Suprapubic skin (tissue), 4 donors: ENCODE data around the gene CABP2. TPM values are rescaled to one million over a fixed set of nuclear protein-coding genes. Genes with fewer than 3 reads are reported as not detected.

Experiments
- DNase-seq, 2 donors: peaks; one replicate each; pipeline ENCODE4 v3.0.0-alpha.2; 2019; ENCODE audit warnings: low spot score in 2 of 2
- H3K27ac ChIP-seq: fragments of 200-600 bp; sonication (generic); one replicate; pipeline ENCODE4 v1.5.1; 2019
- H3K27me3 ChIP-seq: fragments of 200-600 bp; sonication (generic); one replicate; pipeline ENCODE4 v1.5.1; 2019
- H3K36me3 ChIP-seq: fragments of 200-600 bp; sonication (generic); one replicate; pipeline ENCODE4 v1.5.1; 2019
- H3K4me1 ChIP-seq: fragments of 200-600 bp; sonication (generic); one replicate; pipeline ENCODE4 v1.5.1; 2019
- H3K4me3 ChIP-seq: fragments of 200-600 bp; sonication (generic); one replicate; pipeline ENCODE4 v1.5.1; 2019; ENCODE audit warnings: mild to moderate bottlenecking
- H3K9me3 ChIP-seq: fragments of 200-600 bp; sonication (generic); one replicate; pipeline ENCODE4 v1.5.1; 2019
- CTCF ChIP-seq, 2 donors: fragments of 200-600 bp in 1 of 2; fragments of 450-650 bp in 1 of 2; sonication (generic) in 1 of 2; IDR thresholded peaks; one replicate each; pipeline ENCODE4 v1.5.1; 2016 to 2019; ENCODE audit warnings: antibody characterized with exemption in 2 of 2, mild to moderate bottlenecking in 1 of 2, moderate library complexity in 1 of 2
- EP300 ChIP-seq: sonication (generic); formaldehyde crosslinking; IDR thresholded peaks from one replicate; pipeline ENCODE4 v1.6.1; 2017; ENCODE audit warnings: antibody characterized with exemption
- POLR2A ChIP-seq, 2 donors: fragments of 450-650 bp; IDR thresholded peaks; one replicate each; pipeline ENCODE4 v1.6.1; 2017; ENCODE audit warnings: antibody characterized with exemption in 2 of 2, mild to moderate bottlenecking in 2 of 2, moderate library complexity in 2 of 2
- POLR2AphosphoS5 ChIP-seq, 3 donors: sonication (generic); formaldehyde crosslinking; IDR thresholded peaks; one replicate each; pipeline ENCODE4 v1.6.1; 2017; ENCODE audit warnings: antibody characterized with exemption in 3 of 3
- WGBS: methylation state at CpG from one replicate; pipeline ENCODE4 v1.1.5; 2018; 5-methylcytosine and 5-hydroxymethylcytosine counted together
- total RNA-seq, 4 donors: library from RNA; depleted of rRNA; stranded (reverse); fragments of >200 nt; gene quantifications; one replicate each; pipeline ENCODE4 v1.1.0, GENCODE V29; 2016

The CABP2 gene
- total RNA-seq, 4 donors from 2014 or later, result not detected

GRCh38 chr11:67497656-67498291 lies 25.5 kb downstream of the CABP2 start:
- Histone ChIP-seq H3K4me1 (no peaks in the 10 kb centered on the region), H3K27ac (no peak overlapping the region), H3K4me3 (no peak overlapping the region), H3K27me3 (no peaks in the 10 kb centered on the region), H3K36me3 (peaks cover 53% of the 10 kb centered on the region), H3K9me3 (no peaks in the 10 kb centered on the region)
- peak in 1 of 2 donors; percentile 74 for DNase-seq
- 92% methylated on average over 10 of the region's 21 CpGs for WGBS
- TF ChIP-seq POLR2AphosphoS5 (IDR thresholded peaks at IDR 0.05), result no peak
- TF ChIP-seq POLR2A (IDR thresholded peaks at IDR 0.05), result no peak
- TF ChIP-seq EP300, result no peak
- no peak for TF ChIP-seq CTCF (IDR thresholded peaks at IDR 0.05)

DNA sequence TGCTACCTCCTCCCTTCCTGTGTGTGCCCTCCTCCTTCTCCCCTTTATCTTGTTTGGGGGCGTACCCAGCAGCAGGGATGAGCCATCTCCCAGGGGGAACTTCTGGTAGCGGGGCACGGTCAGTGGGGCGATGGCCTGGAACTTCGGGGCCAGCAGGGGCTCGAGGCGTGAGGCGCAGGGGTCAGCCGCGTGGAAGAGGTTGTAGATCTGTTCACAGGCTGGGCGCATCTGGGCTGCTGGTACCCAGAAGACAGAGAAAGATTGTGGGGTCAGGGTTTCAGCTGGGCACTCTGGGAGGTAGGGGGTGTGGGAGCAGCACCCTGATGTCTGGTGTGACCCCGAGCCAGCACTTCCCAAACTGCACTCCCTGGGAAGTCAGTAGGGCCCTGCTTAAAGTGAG lies 27.1 kb downstream of the CABP2 start:
- Histone ChIP-seq H3K4me1 (no peaks in the 10 kb centered on the region), H3K27ac (no peak overlapping the region), H3K27me3 (no peaks in the 10 kb centered on the region), H3K9me3 (no peaks in the 10 kb centered on the region), H3K4me3 (no peak overlapping the region), H3K36me3 (peaks cover 69% of the 10 kb centered on the region)
- no peak for DNase-seq
- TF ChIP-seq POLR2A (IDR thresholded peaks at IDR 0.05) (no peak), EP300 (no peak), CTCF (IDR thresholded peaks at IDR 0.05) (no peak), POLR2AphosphoS5 (IDR thresholded peaks at IDR 0.05) (no peak)
- WGBS, result 94% methylated on average over 10 of the region's 12 CpGs

DNA sequence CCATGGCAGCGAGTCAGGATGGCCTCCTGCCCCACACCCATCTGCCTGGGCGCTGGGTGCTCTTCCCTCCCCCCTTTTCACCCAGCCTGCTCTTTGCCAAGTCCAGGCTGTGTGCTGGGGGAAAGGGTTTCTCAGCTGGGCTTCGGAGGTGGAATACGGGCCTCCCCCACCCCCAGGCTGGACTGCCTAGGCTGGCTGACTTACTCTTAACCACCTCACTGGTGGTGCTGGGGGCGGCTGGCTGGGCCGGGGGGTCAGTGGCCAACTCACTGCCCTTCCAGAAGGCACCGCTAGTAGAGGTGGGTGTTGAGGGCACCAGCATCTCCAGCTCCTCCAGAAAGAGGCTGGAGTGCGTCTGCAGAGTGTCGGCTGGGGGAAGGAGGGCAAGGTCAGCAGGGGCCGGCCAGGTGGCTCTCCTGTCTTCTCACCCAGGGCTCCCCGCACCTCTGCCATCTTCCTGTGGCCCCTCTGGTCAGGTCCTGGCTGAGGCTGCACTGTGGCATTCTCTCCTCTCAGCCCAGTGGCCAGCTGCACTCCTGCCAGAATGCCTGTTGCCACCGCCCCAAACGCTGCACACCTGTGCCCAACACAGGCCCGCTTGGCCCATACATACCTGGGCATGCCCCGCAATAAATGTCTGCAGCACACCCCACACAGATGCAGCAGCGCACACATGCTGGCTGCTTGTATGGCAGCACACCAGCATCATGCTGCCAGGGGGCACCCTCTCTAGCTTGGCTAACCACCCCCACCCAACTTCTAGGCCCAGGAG lies 27.8 kb downstream of the CABP2 start:
- Histone ChIP-seq H3K9me3 (no peaks in the 10 kb centered on the region), H3K36me3 (peaks cover 76% of the 10 kb centered on the region), H3K4me3 (no peak overlapping the region), H3K27ac (no peak overlapping the region), H3K4me1 (no peaks in the 10 kb centered on the region), H3K27me3 (no peaks in the 10 kb centered on the region)
- DNase-seq, result no peak
- WGBS, result 97% methylated on average over 5 of the region's 16 CpGs
- TF ChIP-seq POLR2A (IDR thresholded peaks at IDR 0.05) (no peak), EP300 (no peak), POLR2AphosphoS5 (IDR thresholded peaks at IDR 0.05) (no peak), CTCF (IDR thresholded peaks at IDR 0.05) (no peak)

DNA sequence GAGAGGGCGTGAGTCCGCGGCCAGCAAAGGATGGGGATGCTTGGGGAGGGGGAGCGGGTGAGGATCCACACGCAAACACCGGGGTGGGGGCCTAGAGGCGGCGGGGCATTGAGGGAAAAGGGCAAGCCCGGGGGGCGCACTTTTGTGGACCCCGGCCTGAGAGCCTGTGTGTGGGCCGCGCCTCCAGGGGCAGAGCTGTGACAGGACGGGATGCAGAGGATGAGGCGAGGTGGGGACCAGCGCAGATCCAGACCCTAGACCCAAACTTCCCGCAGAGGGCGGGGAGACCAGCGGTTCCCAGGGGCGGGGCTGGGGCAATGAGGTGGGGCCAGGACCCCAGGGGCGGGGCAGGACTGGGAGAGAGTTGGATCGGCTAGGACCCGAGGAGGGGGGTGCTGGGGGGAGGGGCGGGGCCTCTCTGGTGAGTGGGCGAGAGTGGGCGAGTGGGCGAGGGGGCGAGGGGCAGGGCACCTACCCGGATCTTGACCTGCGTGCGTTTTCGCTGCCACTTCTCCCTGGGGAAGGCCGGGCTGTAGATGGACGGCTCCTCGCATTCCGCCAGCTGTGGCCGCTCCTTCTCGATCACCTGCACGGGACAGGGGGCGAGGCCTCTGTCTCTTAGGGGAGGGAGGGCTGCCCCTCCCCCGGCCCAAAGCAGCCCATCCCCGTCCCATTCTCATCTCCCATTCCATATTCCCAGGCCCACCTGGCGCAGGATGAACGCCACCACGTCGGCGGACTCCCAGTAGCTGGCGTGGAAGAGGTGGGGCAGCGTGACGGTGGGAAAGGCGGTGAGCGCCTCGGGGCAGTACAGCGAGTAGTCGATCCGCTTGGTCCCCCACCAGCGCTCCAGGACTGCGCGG lies 28.6 kb downstream of the CABP2 start:
- WGBS, result 93% methylated on average over 49 of the region's 59 CpGs
- Histone ChIP-seq H3K4me1 (no peaks in the 10 kb centered on the region), H3K36me3 (peaks cover 84% of the 10 kb centered on the region), H3K27ac (no peak overlapping the region), H3K9me3 (no peaks in the 10 kb centered on the region), H3K27me3 (no peaks in the 10 kb centered on the region), H3K4me3 (no peak overlapping the region)
- TF ChIP-seq CTCF (IDR thresholded peaks at IDR 0.05) (no peak), POLR2A (IDR thresholded peaks at IDR 0.05) (no peak), POLR2AphosphoS5 (IDR thresholded peaks at IDR 0.05) (no peak), EP300 (no peak)
- no peak for DNase-seq
